ENCODE measurements around the gene SEC11C.

GRCh38 chr18:59096098-59096789 lies 43.4 kb upstream of the SEC11C start:
- TF ChIP-seq ESRRG (CRISPR knock-in tag; IDR thresholded peaks at IDR 0.05) (no peak), CREB5 (CRISPR knock-in tag; IDR thresholded peaks at IDR 0.05; ENCODE audit: low read depth) (no peak), PPARA (CRISPR knock-in tag; IDR thresholded peaks at IDR 0.05; ENCODE audit: borderline replicate concordance) (no peak), CSDC2 (CRISPR knock-in tag; IDR thresholded peaks at IDR 0.05) (no peak), ZFP3 (CRISPR knock-in tag; IDR thresholded peaks at IDR 0.05) (no peak), ZFP30 (CRISPR knock-in tag; IDR thresholded peaks at IDR 0.05) (no peak), ARNTL (CRISPR knock-in tag; IDR thresholded peaks at IDR 0.05; ENCODE audit: borderline replicate concordance, low read depth) (no peak), TSHZ2 (CRISPR knock-in tag; IDR thresholded peaks at IDR 0.05) (no peak), ZNF565 (CRISPR knock-in tag; conservative IDR thresholded peaks at IDR 0.05; ENCODE audit: low read depth) (no peak), TCF4 (CRISPR knock-in tag; IDR thresholded peaks at IDR 0.05; ENCODE audit: borderline replicate concordance) (no peak), OSR1 (CRISPR knock-in tag; IDR thresholded peaks at IDR 0.05) (no peak), RARB (CRISPR knock-in tag; IDR thresholded peaks at IDR 0.05) (no peak)
